ENCODE results near the gene CD226.

GRCh38 chr18:69963196-69963595 is 15.5 kb upstream of the CD226 start:
- no peak for TF ChIP-seq EZH2 (IDR thresholded peaks at IDR 0.05)
- no peak for TF ChIP-seq POLR2AphosphoS5 (IDR thresholded peaks at IDR 0.05; ENCODE audit: borderline replicate concordance, low read depth, low read length)
- no peak for TF ChIP-seq FOXP2 (optimal IDR thresholded peaks at IDR 0.05; ENCODE audit: control extremely low read depth, extremely low read length, insufficient read depth)
